Type B pancreatic cell (in vitro differentiated cells): ENCODE measurements around the gene PEAR1. TPM values are rescaled to one million over a fixed set of nuclear protein-coding genes. Genes with fewer than 3 reads are reported as not detected.

Experiments
- DNase-seq: peaks from one replicate; pipeline ENCODE4 v3.0.0; 2021; ENCODE audit warnings: mixed read lengths; ENCODE audit not compliant: unreplicated experiment; ENCODE audit errors: extremely low spot score
- H3K27ac Mint-ChIP-seq: 2 replicates; pipeline ENCODE4 v1.8.0; 2021; ENCODE audit warnings: mild to moderate bottlenecking, mixed read lengths
- H3K27me3 Mint-ChIP-seq: 2 replicates; pipeline ENCODE4 v1.8.0; 2021; ENCODE audit warnings: mixed read lengths
- H3K36me3 Mint-ChIP-seq: 2 replicates; pipeline ENCODE4 v1.8.0; 2021; ENCODE audit warnings: mixed read lengths
- H3K4me1 Mint-ChIP-seq: one replicate; pipeline ENCODE4 v1.8.0; 2021; ENCODE audit warnings: mixed read lengths; ENCODE audit not compliant: unreplicated experiment
- H3K4me3 Mint-ChIP-seq: 2 replicates; pipeline ENCODE4 v1.8.0; 2021; ENCODE audit warnings: mild to moderate bottlenecking, mixed read lengths
- H3K9me3 Mint-ChIP-seq: 2 replicates; pipeline ENCODE4 v1.8.0; 2021; ENCODE audit warnings: mixed read lengths
- CTCF ChIP-seq: fragments of 200-600 bp; sonication (generic); conservative IDR thresholded peaks from 2 replicates; pipeline ENCODE4 v1.5.0; 2021; ENCODE audit warnings: antibody characterized with exemption, mild to moderate bottlenecking
- total RNA-seq: library from RNA; stranded (reverse); gene quantifications from 2 replicates; pipeline ENCODE4 v1.2.1, GENCODE V29; 2021; ENCODE audit warnings: low replicate concordance

PEAR1 gene
- total RNA-seq, 1 donor from 2014 or later = 11.7 TPM

- Mint-ChIP-seq H3K9me3 (no peaks in the 10 kb centered on the region), H3K4me3 (no peak overlapping the region), H3K4me1 (no peaks in the 10 kb centered on the region), H3K36me3 (peaks cover 35% of the 10 kb centered on the region), H3K27me3 (no peaks in the 10 kb centered on the region), H3K27ac (no peak overlapping the region)
- no peak for DNase-seq
- TF ChIP-seq CTCF = no peak
Measured at GRCh38 chr1:156942176-156942575, 48.7 kb downstream of the PEAR1 start.

GRCh38 chr1:156942576-156942975 is 49.1 kb downstream of the PEAR1 start:
- DNase-seq = no peak
- H3K4me3 Mint-ChIP-seq = no peak overlapping the region
- no peaks in the 10 kb centered on the region for H3K27me3 Mint-ChIP-seq
- no peak overlapping the region for H3K27ac Mint-ChIP-seq
- peaks cover 35% of the 10 kb centered on the region for H3K36me3 Mint-ChIP-seq
- H3K9me3 Mint-ChIP-seq = no peaks in the 10 kb centered on the region
- TF ChIP-seq CTCF = no peak
- no peaks in the 10 kb centered on the region for H3K4me1 Mint-ChIP-seq

- no peaks in the 10 kb centered on the region for H3K27me3 Mint-ChIP-seq
- no peak overlapping the region for H3K27ac Mint-ChIP-seq
- H3K9me3 Mint-ChIP-seq = no peaks in the 10 kb centered on the region
- DNase-seq = no peak
- no peaks in the 10 kb centered on the region for H3K4me1 Mint-ChIP-seq
- no peak for TF ChIP-seq CTCF
- no peak overlapping the region for H3K4me3 Mint-ChIP-seq
- peaks cover 38% of the 10 kb centered on the region for H3K36me3 Mint-ChIP-seq
Measured at GRCh38 chr1:156943756-156944155, 50.2 kb downstream of the PEAR1 start.

- H3K27me3 Mint-ChIP-seq = no peaks in the 10 kb centered on the region
Measured at GRCh38 chr1:156944268-156944667, 50.8 kb downstream of the PEAR1 start.

GRCh38 chr1:156944848-156945247 is 51.3 kb downstream of the PEAR1 start:
- Mint-ChIP-seq H3K27ac (no peak overlapping the region), H3K4me1 (no peaks in the 10 kb centered on the region), H3K36me3 (peaks cover 37% of the 10 kb centered on the region), H3K9me3 (no peaks in the 10 kb centered on the region), H3K27me3 (no peaks in the 10 kb centered on the region), H3K4me3 (no peak overlapping the region)
- no peak for TF ChIP-seq CTCF
- no peak for DNase-seq

More at GRCh38 chr1:156944268-156944667, 50.8 kb downstream of the PEAR1 start:
- TF ChIP-seq CTCF = no peak
- Mint-ChIP-seq H3K27ac (no peak overlapping the region), H3K4me1 (no peaks in the 10 kb centered on the region), H3K36me3 (peaks cover 34% of the 10 kb centered on the region), H3K4me3 (no peak overlapping the region), H3K9me3 (no peaks in the 10 kb centered on the region)
- no peak for DNase-seq
